Chondrocyte (in vitro differentiated cells): Measurements from ENCODE around the gene ZNF92. TPM values are rescaled to one million over a fixed set of nuclear protein-coding genes. Genes with fewer than 3 reads are reported as not detected.
"Not testable (repeated sequence)": the region's sequence is repeated elsewhere in the genome, so short reads cannot be mapped to it uniquely, and the experiment has no call there.

Experiments used
- DNase-seq: peaks from one replicate; pipeline ENCODE4 v3.0.0; 2021; ENCODE audit warnings: mixed read lengths, low spot score
- H3K27ac Mint-ChIP-seq: one replicate; pipeline ENCODE4 v1.8.0; 2021; ENCODE audit warnings: mild to moderate bottlenecking, moderate library complexity, mixed read lengths; ENCODE audit not compliant: unreplicated experiment
- H3K27me3 Mint-ChIP-seq: 2 replicates; pipeline ENCODE4 v1.8.0; 2021; ENCODE audit warnings: low read depth, mixed read lengths
- H3K36me3 Mint-ChIP-seq: 2 replicates; pipeline ENCODE4 v1.8.0; 2021; ENCODE audit warnings: low read depth, mixed read lengths
- H3K4me1 Mint-ChIP-seq: 2 replicates; pipeline ENCODE4 v1.8.0; 2021; ENCODE audit warnings: low read depth, mild to moderate bottlenecking, mixed read lengths
- H3K4me3 Mint-ChIP-seq: one replicate; pipeline ENCODE4 v1.8.0; 2021; ENCODE audit warnings: mild to moderate bottlenecking, moderate library complexity, mixed read lengths; ENCODE audit not compliant: unreplicated experiment
- H3K9me3 Mint-ChIP-seq: 2 replicates; pipeline ENCODE4 v1.8.0; 2021; ENCODE audit warnings: low read depth, mixed read lengths
- CTCF ChIP-seq: fragments of 200-600 bp; sonication (generic); IDR thresholded peaks from 2 replicates; pipeline ENCODE4 v1.5.0; 2021; ENCODE audit warnings: antibody characterized with exemption, mild to moderate bottlenecking, moderate library complexity
- total RNA-seq: library from RNA; stranded (reverse); gene quantifications from 3 replicates; pipeline ENCODE4 v1.2.1, GENCODE V29; 2021

The ZNF92 gene
- total RNA-seq, 1 donor from 2014 or later, result 4.0 TPM

GRCh38 chr7:65382452-65382851 is 8.8 kb downstream of the ZNF92 start:
- Mint-ChIP-seq H3K9me3 (no peaks in the 10 kb centered on the region), H3K27ac (no peak overlapping the region), H3K4me3 (no peak overlapping the region)

GRCh38 chr7:65387891-65388290 is 14.2 kb downstream of the ZNF92 start:
- Mint-ChIP-seq H3K9me3 (no peaks in the 10 kb centered on the region), H3K4me3 (no peak overlapping the region), H3K36me3 (peaks cover 8% of the 10 kb centered on the region), H3K27ac (no peak overlapping the region), H3K27me3 (no peaks in the 10 kb centered on the region), H3K4me1 (peaks cover 6% of the 10 kb centered on the region)
- DNase-seq, result no peak
- no peak for TF ChIP-seq CTCF

More at GRCh38 chr7:65382452-65382851, 8.8 kb downstream of the ZNF92 start:
- no peaks in the 10 kb centered on the region for H3K27me3 Mint-ChIP-seq
- no peak for TF ChIP-seq CTCF
- H3K36me3 Mint-ChIP-seq, result no peaks in the 10 kb centered on the region
- no peak for DNase-seq
- peaks cover 20% of the 10 kb centered on the region for H3K4me1 Mint-ChIP-seq

- H3K36me3 Mint-ChIP-seq, result peaks cover 8% of the 10 kb centered on the region
- H3K9me3 Mint-ChIP-seq, result no peaks in the 10 kb centered on the region
- TF ChIP-seq CTCF, result no peak
- no peak for DNase-seq
- H3K4me3 Mint-ChIP-seq, result no peak overlapping the region
- H3K27me3 Mint-ChIP-seq, result no peaks in the 10 kb centered on the region
- H3K4me1 Mint-ChIP-seq, result peaks cover 2% of the 10 kb centered on the region
- no peak overlapping the region for H3K27ac Mint-ChIP-seq
Observed at GRCh38 chr7:65390588-65390987, 16.9 kb downstream of the ZNF92 start.

GRCh38 chr7:65397730-65398142 is 24.1 kb downstream of the ZNF92 start:
- Mint-ChIP-seq H3K27me3 (no peaks in the 10 kb centered on the region), H3K4me3 (no peak overlapping the region), H3K4me1 (peaks cover 10% of the 10 kb centered on the region), H3K9me3 (peaks cover 16% of the 10 kb centered on the region), H3K27ac (peak overlapping the region; percentile 92), H3K36me3 (peaks cover 24% of the 10 kb centered on the region)
- no peak for DNase-seq
- peak; percentile 43 for TF ChIP-seq CTCF

- H3K9me3 Mint-ChIP-seq, result peaks cover 16% of the 10 kb centered on the region
- peaks cover 26% of the 10 kb centered on the region for H3K36me3 Mint-ChIP-seq
- H3K4me3 Mint-ChIP-seq, DNase-seq, H3K4me1 Mint-ChIP-seq, H3K27ac Mint-ChIP-seq, H3K27me3 Mint-ChIP-seq: not testable (repeated sequence)
Observed at GRCh38 chr7:65398671-65399070, 25.0 kb downstream of the ZNF92 start.

- not testable (repeated sequence) for DNase-seq, H3K27me3 Mint-ChIP-seq, H3K27ac Mint-ChIP-seq, H3K4me1 Mint-ChIP-seq, H3K4me3 Mint-ChIP-seq
- Mint-ChIP-seq H3K9me3 (peaks cover 20% of the 10 kb centered on the region), H3K36me3 (peaks cover 29% of the 10 kb centered on the region)
Observed at GRCh38 chr7:65399101-65399500, 25.4 kb downstream of the ZNF92 start.
